Liver (tissue), 3 donors: Measurements from ENCODE around the gene BOD1L2.

Source experiments
- ATF3 ChIP-seq: IDR thresholded peaks from 2 replicates; pipeline ENCODE4 v1.6.1; 2016; ENCODE audit warnings: antibody characterized with exemption
- CTCF ChIP-seq: fragments of 150-350 bp; IDR thresholded peaks from 2 replicates; pipeline ENCODE4 v1.5.1; 2017; ENCODE audit warnings: improper control_type of control experiment, low read depth, low read length; ENCODE audit not compliant: missing input control
- EGR1 ChIP-seq, 2 donors: IDR thresholded peaks; 2 replicates each; pipeline ENCODE4 v1.6.1; 2016 to 2018; ENCODE audit warnings: antibody characterized with exemption in 2 of 2, low read depth in 2 of 2
- FOXA1 ChIP-seq: IDR thresholded peaks from 2 replicates; pipeline ENCODE4 v1.6.1; 2016; ENCODE audit warnings: antibody characterized with exemption
- GABPA ChIP-seq, 2 donors: IDR thresholded peaks in 1 of 2; conservative IDR thresholded peaks in 1 of 2; 2 replicates each; pipeline ENCODE4 v1.6.1; 2016; ENCODE audit warnings: antibody characterized with exemption in 2 of 2, mild to moderate bottlenecking in 1 of 2, moderate library complexity in 1 of 2
- HNF4A ChIP-seq, 2 donors: conservative IDR thresholded peaks; 2 replicates each; pipeline ENCODE4 v1.6.1; 2016; ENCODE audit warnings: antibody characterized with exemption in 2 of 2, mild to moderate bottlenecking in 2 of 2
- JUND ChIP-seq, 2 donors: IDR thresholded peaks; 2 replicates each; pipeline ENCODE4 v1.6.1; 2016; ENCODE audit warnings: antibody characterized with exemption in 2 of 2
- MAX ChIP-seq: IDR thresholded peaks from 2 replicates; pipeline ENCODE4 v1.6.1; 2016; ENCODE audit warnings: antibody characterized with exemption
- RAD21 ChIP-seq, 2 donors: IDR thresholded peaks; 2 replicates each; pipeline ENCODE4 v1.6.1; 2016; ENCODE audit warnings: antibody characterized with exemption in 2 of 2, mild to moderate bottlenecking in 2 of 2
- REST ChIP-seq: IDR thresholded peaks from 2 replicates; pipeline ENCODE4 v1.6.1; 2016; ENCODE audit warnings: antibody characterized with exemption, mild to moderate bottlenecking
- SP1 ChIP-seq: IDR thresholded peaks from 2 replicates; pipeline ENCODE4 v1.6.1; 2018; ENCODE audit warnings: antibody characterized with exemption, mild to moderate bottlenecking
- TAF1 ChIP-seq: conservative IDR thresholded peaks from 2 replicates; pipeline ENCODE4 v1.6.1; 2016; ENCODE audit warnings: antibody characterized with exemption, mild to moderate bottlenecking
- YY1 ChIP-seq: IDR thresholded peaks from 2 replicates; pipeline ENCODE4 v1.6.1; 2016; ENCODE audit warnings: antibody characterized with exemption, mild to moderate bottlenecking
- ZBTB33 ChIP-seq: IDR thresholded peaks from 2 replicates; pipeline ENCODE4 v1.6.1; 2016; ENCODE audit warnings: antibody characterized with exemption
- donor health status: healthy.
- donor health status: healthy.

- no peak for TF ChIP-seq CTCF
- TF ChIP-seq FOXA1: no peak
- TF ChIP-seq YY1: no peak
- TF ChIP-seq ATF3: no peak
- TF ChIP-seq REST: no peak
- no peak for TF ChIP-seq GABPA (IDR thresholded peaks at IDR 0.05 in 1 of 2, conservative IDR thresholded peaks at IDR 0.05 in 1 of 2)
- TF ChIP-seq JUND (IDR thresholded peaks at IDR 0.05): no peak
- no peak for TF ChIP-seq TAF1
- no peak for TF ChIP-seq ZBTB33
- no peak for TF ChIP-seq HNF4A (conservative IDR thresholded peaks at IDR 0.05)
- no peak for TF ChIP-seq MAX
- no peak for TF ChIP-seq SP1
- no peak for TF ChIP-seq EGR1 (IDR thresholded peaks at IDR 0.05; ENCODE audit: low read depth in 2 of 2)
- no peak for TF ChIP-seq RAD21 (IDR thresholded peaks at IDR 0.05)
Observed at GRCh38 chr18:57154191-57154830, 7.4 kb downstream of the BOD1L2 start.
